ENCODE data around the gene FAM209B.

GRCh38 chr20:56565511-56565910 lies 32.5 kb downstream of the FAM209B start:
- TF ChIP-seq POLR2AphosphoS5 (IDR thresholded peaks at IDR 0.05) (no peak), CTCF (IDR thresholded peaks at IDR 0.05) (no peak)

Measured in sigmoid colon (tissue), 4 donors.